HUES64 (cell line): ENCODE data around the gene FNIP1.

Experiments
- H3K27ac ChIP-seq: 2 replicates; pipeline ENCODE4 v1.7.0; 2013; ENCODE audit warnings: low read depth, low read length, inconsistent platforms
- H3K27me3 ChIP-seq: 2 replicates; pipeline ENCODE4 v1.6.1; 2013; ENCODE audit warnings: mild to moderate bottlenecking, low read length; ENCODE audit not compliant: insufficient read depth
- H3K36me3 ChIP-seq: 2 replicates; pipeline ENCODE4 v1.6.1; 2013; ENCODE audit warnings: mild to moderate bottlenecking, low read length; ENCODE audit not compliant: insufficient read depth
- H3K4me1 ChIP-seq: 2 replicates; pipeline ENCODE4 v1.6.1; 2013; ENCODE audit warnings: mild to moderate bottlenecking, low read length, moderate library complexity; ENCODE audit not compliant: insufficient read depth
- H3K4me3 ChIP-seq: 2 replicates; pipeline ENCODE4 v1.5.1; 2013; ENCODE audit warnings: mild to moderate bottlenecking, low read length, moderate library complexity
- H3K9ac ChIP-seq: 2 replicates; pipeline ENCODE4 v1.6.1; 2013; ENCODE audit warnings: mild to moderate bottlenecking, low read depth, low read length
- H3K9me3 ChIP-seq: 2 replicates; pipeline ENCODE4 v1.6.1; 2013; ENCODE audit warnings: low read depth, low read length; ENCODE audit not compliant: insufficient read depth
- WGBS: fragments of 150-250, 120-280 bp; methylation state at CpG from one replicate; pipeline ENCODE4 v1.1.7; 2013; ENCODE audit warnings: missing lambda C conversion rate; 5-methylcytosine and 5-hydroxymethylcytosine counted together

The FNIP1 gene

DNA sequence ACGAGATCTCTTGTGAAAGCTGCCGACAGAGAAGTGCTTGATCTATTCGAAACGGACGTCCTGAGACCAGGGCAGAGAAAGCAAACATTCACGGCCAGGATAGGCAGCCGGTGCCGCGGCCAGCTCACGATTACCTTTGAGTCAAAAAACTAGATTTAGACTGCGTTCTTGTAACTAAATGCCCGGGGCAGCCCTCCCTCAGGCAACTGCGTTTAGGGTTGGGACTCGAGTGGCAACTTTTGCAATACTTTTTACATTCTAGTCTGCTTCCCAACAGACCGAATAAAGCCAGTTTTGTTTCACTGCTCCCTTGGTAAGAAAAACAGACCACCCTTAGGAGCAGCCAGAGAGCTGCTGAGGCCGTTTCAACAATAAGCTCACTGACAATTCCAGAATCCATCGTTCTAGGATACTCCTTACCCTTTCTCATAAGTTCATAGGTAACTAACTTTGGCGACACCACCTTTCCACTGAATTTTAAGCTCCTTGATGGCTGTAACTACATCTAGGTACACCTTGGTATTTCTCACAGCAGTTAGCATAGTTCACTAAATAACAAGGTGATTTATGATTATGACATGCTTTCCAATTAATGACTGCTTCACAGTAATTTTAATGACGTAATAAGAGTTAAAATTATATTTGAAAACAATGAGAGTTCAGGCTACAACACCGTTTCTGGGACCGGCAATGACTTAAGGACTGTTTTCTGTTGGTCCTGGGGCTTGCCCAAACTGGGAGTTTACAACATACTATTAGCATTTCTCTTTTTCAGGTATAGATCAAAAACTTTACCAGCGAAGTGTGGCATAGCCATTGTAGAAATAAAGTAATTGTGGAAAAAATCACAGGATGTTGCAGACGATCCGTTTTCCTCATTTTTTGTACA, 160.9 kb downstream of the FNIP1 start:
- Histone ChIP-seq H3K36me3 (no peaks in the 10 kb centered on the region), H3K4me3 (peak overlapping the region; percentile 86), H3K9me3 (no peaks in the 10 kb centered on the region), H3K4me1 (peaks cover 18% of the 10 kb centered on the region), H3K27me3 (no peaks in the 10 kb centered on the region), H3K9ac (peak overlapping the region; percentile 83), H3K27ac (peak overlapping the region; percentile 94)
- 10% methylated on average over 22 of the region's 24 CpGs for WGBS

DNA sequence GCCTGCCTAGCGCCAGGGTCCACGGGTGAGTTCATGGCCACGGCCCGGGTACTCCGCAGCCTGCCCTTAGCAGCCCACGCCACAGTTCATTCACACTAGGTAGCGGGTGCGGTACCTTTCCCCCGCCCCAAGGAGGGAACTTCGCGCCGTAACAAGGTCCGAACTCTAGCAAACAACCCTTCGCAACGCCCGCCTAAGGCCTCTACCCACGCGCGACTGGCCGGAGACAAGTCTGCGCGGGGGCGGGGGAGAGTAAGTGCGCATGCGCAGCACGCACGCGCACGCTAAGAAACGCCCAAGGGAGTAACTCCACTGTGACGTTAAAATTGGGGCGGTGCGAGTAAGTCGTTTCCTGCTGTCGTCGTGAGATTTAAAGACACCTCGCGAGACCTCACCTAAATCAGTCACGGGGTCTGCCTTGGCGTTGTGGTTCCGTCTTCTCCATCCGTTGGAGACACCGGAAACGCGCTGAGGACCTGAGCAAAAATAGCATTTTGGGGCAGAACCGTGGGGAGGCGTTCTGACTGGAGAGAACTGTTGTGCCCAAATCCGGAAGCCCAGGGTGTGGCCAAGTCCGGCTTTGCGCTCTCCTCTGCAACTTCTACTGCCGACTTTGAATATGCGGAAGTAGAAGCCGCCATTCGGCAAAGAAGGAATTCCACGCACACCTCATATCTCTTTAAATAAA, 161.7 kb downstream of the FNIP1 start, which contains the start of gene RAPGEF6:
TSS of gene RAPGEF6 (minus strand) at position 234 of the 688 bp plus-strand sequence. CDS start at position 35, 199 bp downstream.
- no peaks in the 10 kb centered on the region for H3K36me3 ChIP-seq
- under 1% methylated on average over 55 of the region's 55 CpGs for WGBS
- no peaks in the 10 kb centered on the region for H3K27me3 ChIP-seq
- H3K4me1 ChIP-seq = peaks cover 18% of the 10 kb centered on the region
- H3K9ac ChIP-seq = peak within 1 kb of the TSS; percentile 85
- no peaks in the 10 kb centered on the region for H3K9me3 ChIP-seq
- H3K27ac ChIP-seq = peak within 1 kb of the TSS; percentile 94
- peak within 1 kb of the TSS; percentile 86 for H3K4me3 ChIP-seq

GRCh38 chr5:131634666-131634995, 162.2 kb downstream of the FNIP1 start:
- Histone ChIP-seq H3K27ac (peak overlapping the region; percentile 84), H3K36me3 (no peaks in the 10 kb centered on the region), H3K9ac (peak overlapping the region; percentile 85), H3K27me3 (no peaks in the 10 kb centered on the region), H3K4me3 (peak overlapping the region; percentile 86), H3K9me3 (no peaks in the 10 kb centered on the region), H3K4me1 (peaks cover 18% of the 10 kb centered on the region)
- WGBS = 1% methylated on average over 21 of the region's 21 CpGs

GRCh38 chr5:131634238-131634637, 162.6 kb downstream of the FNIP1 start:
- H3K36me3 ChIP-seq = no peaks in the 10 kb centered on the region
- H3K9me3 ChIP-seq = no peaks in the 10 kb centered on the region
- H3K27ac ChIP-seq = peak overlapping the region; percentile 84; the same call in 1 of the 2 replicates
- WGBS = 12% methylated on average over 4 of the region's 4 CpGs
- H3K4me1 ChIP-seq = peaks cover 18% of the 10 kb centered on the region
- H3K9ac ChIP-seq = peak overlapping the region; percentile 85
- H3K27me3 ChIP-seq = no peaks in the 10 kb centered on the region
- peak overlapping the region; percentile 86 for H3K4me3 ChIP-seq

DNA sequence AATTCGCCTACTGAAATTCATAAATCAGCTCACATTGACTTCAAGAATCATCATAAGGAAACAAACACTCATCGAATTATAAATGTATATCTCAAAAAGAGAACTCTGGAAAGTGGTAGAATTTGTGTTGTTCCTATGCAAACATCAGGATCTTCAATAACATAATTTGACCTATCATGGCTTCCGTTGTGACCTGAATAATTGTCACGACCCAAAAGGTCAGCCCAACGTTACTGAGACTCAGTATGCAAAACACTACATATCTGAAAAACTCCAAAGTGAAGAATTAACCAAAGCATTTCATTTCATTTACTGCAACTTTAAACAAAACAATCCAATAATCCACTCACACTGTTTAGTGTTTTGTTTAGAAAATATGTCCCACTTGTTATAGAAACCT, 163.0 kb downstream of the FNIP1 start:
- H3K27me3 ChIP-seq = no peaks in the 10 kb centered on the region

DNA sequence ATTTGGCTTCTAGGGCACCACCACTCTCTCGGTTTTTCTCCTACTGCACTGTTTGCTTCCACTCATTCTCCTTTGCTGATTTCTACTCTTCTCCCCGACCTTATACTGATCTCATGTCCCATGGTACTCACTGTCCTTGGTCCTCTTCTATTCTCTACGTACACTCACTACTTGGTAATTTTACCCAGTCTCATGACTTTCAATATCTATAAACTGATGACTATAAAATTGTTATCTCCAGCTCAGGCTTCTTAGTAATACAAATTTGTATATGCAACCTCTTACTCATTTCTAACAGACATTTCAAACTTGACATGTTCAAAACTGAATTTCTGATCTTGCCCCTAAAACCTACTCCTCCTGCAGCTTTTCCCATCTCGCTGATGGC, 165.9 kb downstream of the FNIP1 start:
- Histone ChIP-seq H3K27ac (no peak overlapping the region), H3K9ac (no peak overlapping the region), H3K27me3 (no peaks in the 10 kb centered on the region), H3K9me3 (no peaks in the 10 kb centered on the region), H3K36me3 (no peaks in the 10 kb centered on the region), H3K4me1 (peaks cover 10% of the 10 kb centered on the region; the same call in 1 of the 2 replicates), H3K4me3 (no peak overlapping the region)
- 91% methylated on average over 4 of the region's 4 CpGs for WGBS

More for the DNA sequence above, 163.0 kb downstream of the FNIP1 start:
- Histone ChIP-seq H3K27ac (no peak overlapping the region), H3K9ac (peak overlapping the region; percentile 85; the same call in 1 of the 2 replicates), H3K36me3 (no peaks in the 10 kb centered on the region), H3K4me1 (peaks cover 18% of the 10 kb centered on the region), H3K9me3 (no peaks in the 10 kb centered on the region), H3K4me3 (peak overlapping the region; percentile 86)
- 54% methylated on average over 4 of the region's 5 CpGs for WGBS

DNA sequence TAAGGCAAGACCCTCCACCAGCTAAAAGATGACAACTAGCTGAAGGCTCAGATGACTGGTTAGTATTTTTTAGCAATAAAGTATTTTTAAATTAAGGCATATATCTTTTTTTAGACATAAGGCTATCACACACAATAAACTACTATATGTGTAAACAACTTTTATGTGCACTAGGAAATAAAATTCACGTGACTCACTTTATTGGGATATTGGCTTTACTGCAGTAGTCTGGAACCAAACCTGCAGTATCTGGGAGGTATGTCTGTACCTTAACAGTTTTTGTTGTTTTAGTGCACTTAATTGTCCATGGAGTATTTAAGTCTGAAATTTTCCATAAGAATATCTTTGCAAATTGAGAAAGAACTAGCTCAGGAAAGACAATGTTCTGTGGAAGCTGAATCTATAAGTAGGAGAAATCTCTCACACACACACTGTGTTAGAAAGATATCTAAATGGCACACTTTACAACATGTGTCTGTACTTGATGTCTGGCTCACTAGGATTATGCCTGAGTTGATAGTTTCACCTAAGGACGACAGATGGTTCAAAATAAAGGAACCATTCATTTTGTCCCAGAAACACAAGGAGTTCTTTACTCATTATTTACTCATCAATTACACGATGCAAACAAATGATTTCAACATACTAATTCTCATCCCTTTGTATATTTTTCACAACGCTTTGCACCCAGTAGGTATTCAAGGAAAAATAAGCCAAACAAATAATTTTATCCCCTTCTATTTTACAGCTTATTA, 166.4 kb downstream of the FNIP1 start:
- Histone ChIP-seq H3K27ac (no peak overlapping the region), H3K4me3 (no peak overlapping the region), H3K9me3 (no peaks in the 10 kb centered on the region), H3K27me3 (no peaks in the 10 kb centered on the region), H3K36me3 (no peaks in the 10 kb centered on the region), H3K4me1 (peaks cover 10% of the 10 kb centered on the region; the same call in 1 of the 2 replicates), H3K9ac (no peak overlapping the region; the same call in 1 of the 2 replicates)
- 85% methylated on average over 4 of the region's 4 CpGs for WGBS

DNA sequence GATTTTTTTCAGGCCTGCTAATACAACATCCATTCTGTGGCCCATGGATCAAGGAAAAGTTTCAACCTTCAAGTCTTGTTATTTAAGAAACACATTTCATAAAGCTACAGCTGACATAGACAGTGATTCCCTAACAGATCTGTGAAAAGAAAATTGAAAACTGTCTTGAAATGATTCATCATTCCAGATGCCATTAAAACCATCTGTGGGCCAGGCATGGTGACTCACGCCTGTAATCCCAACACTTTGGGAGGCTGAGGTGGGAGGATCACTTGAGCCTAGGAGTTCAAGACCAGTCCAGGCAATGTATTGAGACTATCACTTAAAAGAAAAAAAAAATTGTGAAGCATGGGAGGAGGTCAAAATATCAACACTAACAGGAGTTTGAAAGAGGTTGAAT, 167.8 kb downstream of the FNIP1 start:
- H3K36me3 ChIP-seq = no peaks in the 10 kb centered on the region
- no peak overlapping the region for H3K4me3 ChIP-seq
- H3K27me3 ChIP-seq = no peaks in the 10 kb centered on the region
- no peaks in the 10 kb centered on the region for H3K9me3 ChIP-seq
- no peak overlapping the region for H3K9ac ChIP-seq
- peaks cover 8% of the 10 kb centered on the region; the same call in 1 of the 2 replicates for H3K4me1 ChIP-seq
- H3K27ac ChIP-seq = no peak overlapping the region
- WGBS = 93% methylated on average over 1 of the region's 1 CpG

- Histone ChIP-seq H3K4me3 (no peak overlapping the region), H3K4me1 (peaks cover 4% of the 10 kb centered on the region; the same call in 1 of the 2 replicates), H3K9me3 (no peaks in the 10 kb centered on the region), H3K27me3 (no peaks in the 10 kb centered on the region), H3K27ac (no peak overlapping the region), H3K36me3 (no peaks in the 10 kb centered on the region), H3K9ac (no peak overlapping the region)
- 92% methylated on average over 4 of the region's 4 CpGs for WGBS
Measured at GRCh38 chr5:131627207-131627865, 169.5 kb downstream of the FNIP1 start.

DNA sequence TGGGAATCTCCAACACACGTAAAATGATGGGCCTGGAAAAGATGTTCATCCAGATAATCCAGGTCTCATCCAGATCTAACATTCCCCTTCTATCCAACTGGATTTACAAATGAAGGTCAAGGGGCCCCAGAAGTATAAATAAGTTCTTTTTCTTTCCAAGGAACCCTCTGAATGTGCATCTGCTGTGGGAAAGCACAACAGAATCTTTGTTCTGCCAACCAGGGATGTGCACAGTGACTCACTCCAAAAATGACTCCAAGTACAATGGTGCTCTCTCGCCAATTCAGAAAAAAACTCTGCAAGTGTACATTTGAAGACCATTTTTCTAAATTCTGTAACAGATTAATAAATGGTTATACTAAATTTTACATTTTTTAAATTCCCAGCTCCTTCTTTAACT, 174.2 kb downstream of the FNIP1 start:
- 100% methylated on average over 2 of the region's 2 CpGs for WGBS
- no peak overlapping the region for H3K4me3 ChIP-seq
- H3K27me3 ChIP-seq = no peaks in the 10 kb centered on the region
- no peaks in the 10 kb centered on the region for H3K9me3 ChIP-seq
- no peaks in the 10 kb centered on the region for H3K4me1 ChIP-seq
- H3K27ac ChIP-seq = no peak overlapping the region
- no peak overlapping the region for H3K9ac ChIP-seq
- H3K36me3 ChIP-seq = no peaks in the 10 kb centered on the region
